SKM-1 (cell line): ENCODE data around the gene TBX21.

Experiments
- DNase-seq: peaks from one replicate; lab custom pipeline; 2025; ENCODE audit not compliant: unreplicated experiment; lab: John Stamatoyannopoulos, UW

TBX21 gene

DNA sequence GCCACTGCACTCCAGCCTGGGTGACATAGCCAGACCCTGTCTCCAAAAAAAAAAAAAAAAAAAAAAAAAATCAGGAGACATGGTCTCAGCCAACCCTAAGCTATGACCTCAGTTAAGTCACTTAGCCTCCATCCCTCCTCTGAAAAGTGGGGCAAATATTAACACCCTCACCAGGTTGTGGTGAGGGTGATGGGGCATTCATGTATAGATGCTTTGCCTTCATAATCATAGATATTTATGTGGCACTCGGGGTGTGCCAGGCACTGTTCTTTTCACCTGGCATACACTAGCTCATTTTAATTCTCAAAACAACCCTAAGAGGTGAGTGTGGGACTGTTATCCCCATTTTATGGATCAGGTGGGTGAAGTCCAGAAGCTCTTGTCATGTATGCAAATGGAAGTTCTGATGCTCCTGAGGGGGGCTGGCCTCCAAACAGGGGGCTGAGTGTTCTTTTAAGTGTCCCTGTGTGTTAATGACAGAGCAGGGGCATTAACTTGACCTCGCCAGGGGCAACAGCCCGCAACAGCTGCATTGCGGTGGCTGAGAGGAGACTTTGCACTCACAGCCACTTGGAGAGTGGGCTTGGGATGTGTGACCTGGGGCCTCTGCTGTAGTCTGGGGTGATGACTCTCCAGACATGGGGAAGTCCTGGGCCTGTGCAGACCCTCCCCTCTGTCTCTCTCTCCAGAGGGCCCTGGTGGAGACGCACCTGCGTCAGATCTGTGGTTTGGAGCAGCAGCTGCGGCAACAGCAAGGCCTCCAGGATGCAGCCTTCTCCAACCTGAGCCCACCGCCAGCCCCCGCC is 34.9 kb upstream of the TBX21 start:
- no peak for DNase-seq

DNA sequence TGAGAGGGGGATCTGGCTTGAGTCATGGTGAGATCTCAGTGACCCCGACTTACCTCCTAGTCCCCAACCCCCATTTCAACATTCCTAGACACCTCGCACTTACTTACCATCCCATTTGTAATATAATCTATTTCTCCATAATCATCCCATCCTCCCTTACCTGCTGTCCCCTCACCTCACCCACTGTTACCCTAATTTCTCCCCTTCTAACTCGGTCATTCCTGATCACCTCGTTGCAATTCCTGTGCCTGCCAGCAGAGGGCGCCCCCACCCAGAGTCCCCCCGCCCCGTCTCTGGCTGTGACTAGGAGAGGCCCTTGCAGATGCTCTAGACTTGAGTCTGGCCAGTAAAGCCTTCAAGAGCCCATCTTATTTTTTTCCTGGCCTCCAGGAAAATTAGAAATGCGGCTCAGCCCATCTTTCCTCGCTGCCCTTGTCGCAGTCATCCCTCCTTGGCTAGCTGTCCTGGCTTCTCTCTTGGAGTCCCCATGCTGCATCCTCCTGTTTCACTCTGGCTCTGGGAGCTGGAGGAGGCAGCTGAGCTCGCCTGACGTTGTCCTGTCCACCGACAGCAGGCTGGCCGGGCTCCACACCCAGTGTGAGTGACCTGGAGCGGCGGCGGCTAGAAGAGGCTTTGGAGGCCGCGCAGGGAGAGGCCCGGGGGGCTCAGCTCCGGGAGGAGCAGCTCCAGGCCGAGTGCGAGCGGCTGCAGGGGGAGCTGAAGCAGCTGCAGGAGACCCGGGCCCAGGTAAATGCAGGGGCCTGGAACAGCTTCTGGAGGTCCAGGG is 34.1 kb upstream of the TBX21 start:
- no peak for DNase-seq

DNA sequence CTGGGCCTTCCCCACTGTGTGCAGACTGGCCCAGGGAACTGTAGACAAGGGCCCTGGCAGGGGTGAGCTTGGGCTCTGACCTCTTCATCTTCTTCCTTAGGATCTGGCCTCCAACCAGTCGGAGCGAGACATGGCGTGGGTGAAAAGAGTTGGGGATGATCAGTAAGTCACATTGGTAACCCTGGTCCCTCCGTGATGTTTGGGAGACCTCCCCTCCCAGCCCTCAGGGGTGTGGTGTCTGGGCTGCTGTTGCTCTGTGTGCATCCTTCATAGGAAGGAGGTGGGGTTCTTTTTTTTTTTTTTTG is 33.5 kb upstream of the TBX21 start:
- no peak for DNase-seq

DNA sequence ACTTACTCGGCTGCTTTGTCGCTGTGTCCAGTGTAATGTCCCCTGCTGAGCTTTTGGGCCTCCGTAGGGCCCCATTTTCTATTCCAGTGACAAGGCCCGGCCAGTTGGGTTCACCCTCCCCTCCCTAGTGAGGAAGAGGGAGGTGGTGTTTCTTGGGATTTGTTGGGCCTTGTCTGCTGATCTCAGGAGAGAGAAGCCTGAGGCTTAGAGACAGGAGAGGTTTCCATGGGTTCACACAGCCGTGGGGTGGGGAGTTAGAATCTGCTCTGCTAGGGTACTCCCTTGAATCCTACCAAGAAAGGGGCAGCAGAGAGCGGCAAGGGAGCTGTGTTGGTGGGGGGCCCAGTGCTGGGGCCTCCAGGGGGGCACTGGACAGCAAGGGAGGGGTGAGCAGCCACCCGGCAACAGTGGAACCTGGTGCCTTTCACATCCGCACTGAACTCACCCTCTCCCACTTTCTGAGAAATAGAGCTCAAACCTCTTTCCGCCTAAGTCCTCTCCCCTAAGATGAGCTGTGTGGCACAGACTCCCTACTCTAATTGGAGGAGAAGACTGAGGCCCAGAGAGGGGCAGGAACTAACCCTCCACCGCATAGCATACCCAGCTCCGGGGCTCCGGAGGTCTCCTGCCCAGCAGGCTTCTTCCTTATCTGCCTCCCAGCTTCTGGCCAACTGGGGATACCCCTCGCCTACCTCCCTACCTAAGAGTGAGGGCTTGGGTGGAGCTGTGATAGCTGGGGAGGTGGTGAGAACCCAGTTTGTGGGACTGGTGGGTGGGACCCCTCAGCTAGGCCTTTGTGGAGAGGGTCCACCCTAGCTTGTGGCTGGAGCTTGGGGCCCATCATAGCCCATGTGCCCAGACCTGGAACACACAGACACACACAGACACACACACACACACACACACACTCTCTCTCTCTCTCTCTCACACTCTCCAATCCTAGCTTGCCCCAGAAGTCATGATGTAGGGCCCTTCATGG is 32.3 kb upstream of the TBX21 start:
- DNase-seq = no peak

DNA sequence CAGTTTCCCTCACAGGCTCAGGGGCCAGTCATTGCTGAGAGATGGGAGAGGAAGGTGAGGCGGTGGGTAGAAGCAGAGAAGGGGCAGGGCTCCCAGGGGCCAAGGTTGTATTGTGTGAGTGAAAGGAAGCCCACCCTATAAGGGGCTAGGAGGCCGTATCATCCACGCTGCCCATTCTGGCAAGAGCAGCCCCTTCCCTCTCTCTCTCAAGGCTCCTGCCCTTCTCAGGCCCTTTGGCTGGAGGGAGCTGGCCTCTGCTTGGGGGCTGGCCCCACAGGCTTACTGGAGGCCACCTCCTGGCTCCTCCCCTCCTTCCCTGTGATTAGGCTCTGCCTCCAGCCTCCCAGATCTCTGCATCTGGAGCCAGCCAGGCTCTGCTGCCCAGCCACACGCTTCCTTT is 31.4 kb upstream of the TBX21 start:
- DNase-seq = no peak

DNA sequence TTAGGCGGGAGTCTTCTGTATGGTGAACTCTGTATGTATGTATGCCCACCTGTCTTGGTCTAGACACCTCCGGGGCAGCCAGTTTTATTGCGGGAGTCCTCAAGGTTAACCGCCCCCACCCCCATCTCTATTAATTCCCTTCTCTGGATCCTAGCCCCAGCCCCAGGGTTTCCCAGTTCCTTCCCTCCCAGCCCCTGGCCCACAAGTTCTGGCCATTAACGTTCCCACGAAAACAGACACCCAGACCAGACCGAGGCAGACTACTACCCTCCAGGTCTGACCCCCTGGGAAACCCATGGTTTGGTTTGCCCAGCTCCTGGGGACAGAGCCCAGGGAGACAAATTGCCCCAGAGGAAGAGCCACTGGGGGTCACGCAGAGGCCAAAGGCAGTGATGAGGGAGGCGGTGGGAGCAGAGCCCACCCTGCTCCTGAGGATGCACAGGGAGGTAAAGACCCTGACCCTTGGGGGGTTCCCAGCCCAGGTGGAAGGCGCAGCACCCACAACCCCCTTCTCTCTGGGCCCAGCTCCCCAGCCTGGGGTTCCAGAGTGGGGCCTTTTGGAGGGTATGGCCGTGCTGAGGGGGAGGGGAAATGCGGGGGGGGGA is 30.5 kb upstream of the TBX21 start:
- DNase-seq = no peak

DNA sequence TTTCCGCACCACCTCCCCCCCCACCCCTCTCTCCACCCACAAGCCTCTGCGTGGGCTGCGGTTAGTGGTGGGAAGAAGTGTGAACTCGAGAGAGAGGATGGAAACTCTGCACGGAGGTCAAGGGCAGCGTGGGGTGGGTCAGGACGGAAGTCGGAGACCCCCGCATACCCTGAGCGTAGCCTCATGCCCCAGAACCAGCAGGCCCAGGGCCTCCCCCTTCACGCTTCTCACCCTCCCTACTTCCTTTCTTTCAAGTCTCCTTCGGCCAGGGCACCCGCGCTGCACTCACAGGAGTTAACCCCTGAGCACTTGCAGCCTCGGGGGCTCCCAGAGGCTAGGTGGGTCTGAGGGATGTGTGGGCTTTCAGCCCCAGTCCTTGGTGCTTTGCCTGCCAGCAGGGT is 29.8 kb upstream of the TBX21 start:
- DNase-seq = no peak

DNA sequence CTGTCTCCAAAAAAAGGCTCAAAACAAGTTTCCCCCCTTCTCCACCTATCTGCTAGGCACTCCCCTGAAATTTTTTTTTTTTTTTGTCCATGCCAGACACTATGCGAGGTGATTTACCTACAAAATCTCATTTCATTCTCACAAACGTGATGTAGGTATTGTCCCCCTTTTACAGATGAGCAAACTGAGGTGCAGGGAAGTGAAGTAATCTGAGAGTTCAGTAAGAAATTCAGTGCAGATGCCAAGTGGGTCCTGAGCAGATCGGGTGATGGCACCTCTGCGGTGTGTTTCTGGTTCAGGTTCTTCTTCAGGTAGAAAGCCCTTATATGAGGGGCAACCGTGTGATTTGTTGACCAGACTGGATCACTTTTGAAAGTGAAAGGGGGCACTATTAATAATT is 29.4 kb upstream of the TBX21 start:
- no peak for DNase-seq

DNA sequence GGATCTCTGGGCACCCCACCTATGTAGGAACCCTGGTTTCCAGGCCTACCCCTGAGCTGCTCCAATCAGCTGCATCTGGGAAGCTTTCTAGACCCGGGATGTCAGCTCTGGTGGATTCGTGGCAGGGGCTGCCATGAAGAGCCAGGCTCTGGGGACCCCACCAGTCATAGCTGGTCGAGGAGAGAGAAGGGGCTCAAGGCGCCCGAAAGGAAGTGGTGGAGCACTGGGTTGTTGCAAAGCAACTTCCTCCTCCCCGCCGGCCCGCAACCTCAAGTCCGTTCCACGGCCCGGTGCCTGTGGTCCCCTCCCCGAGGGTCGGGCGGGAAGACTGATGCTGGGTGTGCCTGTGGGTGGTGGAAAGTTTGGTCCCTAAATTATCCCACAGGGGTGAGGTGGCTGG is 28.9 kb upstream of the TBX21 start:
- DNase-seq = peak; percentile 21

DNA sequence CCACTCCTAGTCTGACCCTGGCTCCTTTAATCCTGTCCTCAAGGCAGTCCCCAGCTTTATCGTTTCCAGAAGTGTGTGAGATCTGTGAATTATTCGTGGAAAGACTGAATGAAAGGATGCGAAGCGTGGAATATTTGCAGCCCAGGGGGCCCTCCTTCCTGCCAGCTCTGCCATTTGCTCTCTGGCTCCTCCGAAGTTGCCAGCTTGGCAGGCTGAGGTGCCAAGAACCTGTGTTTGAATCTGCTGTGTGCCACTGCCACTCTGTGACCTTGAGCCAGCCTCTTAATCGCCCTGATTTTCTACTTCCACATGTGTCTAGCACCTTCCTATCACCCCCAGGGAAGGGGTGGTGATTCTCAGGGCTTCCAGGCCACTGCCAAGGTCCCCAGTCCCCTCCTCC is 28.3 kb upstream of the TBX21 start:
- no peak for DNase-seq

DNA sequence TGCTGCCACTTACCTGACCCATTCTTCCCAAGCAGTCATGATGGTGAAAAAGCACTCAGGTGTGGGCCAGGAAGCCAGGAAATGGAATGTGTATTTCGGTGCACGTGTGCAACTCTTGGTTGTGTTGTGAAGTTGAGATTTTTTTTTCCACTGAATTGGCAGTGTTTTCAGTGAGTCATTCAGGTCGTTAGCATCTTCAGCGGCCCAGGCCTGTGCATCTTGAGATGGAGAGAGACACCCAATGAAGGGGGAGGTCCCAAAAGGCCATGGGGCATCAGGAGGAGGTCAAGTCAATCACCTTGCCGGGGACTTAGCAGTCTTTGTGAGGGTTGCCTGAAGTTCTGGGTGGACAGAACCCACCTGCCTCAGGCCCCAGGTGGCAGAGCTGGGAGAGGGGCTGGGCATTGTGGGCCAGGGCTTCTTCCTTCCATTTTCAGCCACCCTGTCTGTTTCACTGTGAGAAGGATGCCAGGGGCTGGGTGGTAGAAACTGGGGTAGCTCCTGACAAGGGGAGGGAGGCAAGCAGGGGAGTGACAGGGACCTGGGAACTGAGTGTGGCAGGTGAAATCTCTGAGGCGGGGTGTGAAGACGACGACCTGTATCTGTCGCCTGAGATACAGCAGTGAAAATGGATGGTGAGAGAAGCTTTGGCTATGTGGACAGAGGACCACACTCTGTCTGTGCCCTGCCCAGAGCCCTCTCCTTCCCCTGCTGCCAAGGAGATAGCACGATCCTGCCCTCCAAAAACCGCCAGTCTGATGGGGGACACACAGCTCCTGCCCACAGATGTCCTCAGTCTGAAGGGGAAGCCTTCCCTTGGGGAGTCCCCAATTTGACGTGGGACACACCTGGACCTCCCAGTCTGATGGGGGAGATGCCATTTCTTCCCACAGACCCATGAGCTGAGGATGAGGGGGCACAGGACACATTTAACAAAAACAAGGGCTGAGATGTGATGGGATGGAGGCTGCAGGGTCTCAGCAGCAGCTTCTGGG is 27.2 kb upstream of the TBX21 start:
- DNase-seq = no peak

DNA sequence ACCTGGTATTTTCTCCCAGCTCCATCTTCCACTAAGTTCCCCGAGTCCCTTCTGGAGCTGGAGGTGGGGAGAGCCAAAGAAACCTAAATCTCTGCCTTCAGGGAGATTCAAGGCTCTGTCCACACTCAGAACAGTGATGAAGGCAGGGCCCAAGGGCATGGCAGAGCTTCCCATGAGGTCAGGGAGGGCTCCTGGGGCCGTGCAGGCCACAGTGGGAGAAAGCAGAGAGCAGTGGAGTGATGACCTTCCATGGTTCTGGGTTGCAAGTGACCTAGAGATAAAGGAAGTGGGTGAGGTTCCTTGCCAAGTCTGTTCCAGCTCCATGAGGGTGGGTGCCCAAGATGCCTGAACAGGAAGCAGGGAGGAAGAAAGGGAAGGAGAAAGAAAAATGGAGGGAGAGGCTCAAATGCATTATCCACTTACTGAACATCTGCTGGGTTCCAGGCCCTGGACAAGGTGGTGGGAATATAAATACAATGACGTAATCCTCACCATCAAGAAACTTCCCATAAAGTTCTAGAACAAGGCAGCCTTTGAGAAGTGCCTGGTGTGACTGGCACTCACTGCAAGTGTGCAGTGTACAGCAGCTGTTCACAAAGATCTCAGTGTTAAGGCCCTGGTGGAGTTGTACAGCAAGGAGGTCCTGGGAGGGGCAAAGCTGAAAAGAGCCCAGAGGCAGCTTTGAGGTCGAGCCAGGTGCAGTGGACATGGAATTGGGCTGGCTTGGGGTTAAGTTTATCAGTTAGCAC is 25.8 kb upstream of the TBX21 start:
- no peak for DNase-seq

DNA sequence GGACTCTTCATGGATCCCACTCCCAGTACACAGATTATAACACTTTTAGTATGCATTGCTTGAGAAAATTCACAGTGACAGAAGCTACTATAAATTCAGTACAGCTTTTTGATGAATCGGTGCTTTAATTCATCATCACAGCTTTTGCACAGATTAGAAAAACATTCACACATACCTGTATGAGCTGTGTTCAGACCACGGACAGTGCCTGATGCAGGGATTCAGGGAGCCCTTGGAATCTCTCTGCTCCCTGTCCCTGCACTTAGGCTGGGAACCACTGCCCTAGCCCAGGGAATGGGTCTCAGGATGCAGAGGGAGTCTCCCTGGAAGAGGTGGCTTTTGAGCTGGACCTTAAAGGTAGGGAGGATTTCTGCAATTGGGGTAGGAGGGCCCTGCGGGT is 25.2 kb upstream of the TBX21 start:
- no peak for DNase-seq

DNA sequence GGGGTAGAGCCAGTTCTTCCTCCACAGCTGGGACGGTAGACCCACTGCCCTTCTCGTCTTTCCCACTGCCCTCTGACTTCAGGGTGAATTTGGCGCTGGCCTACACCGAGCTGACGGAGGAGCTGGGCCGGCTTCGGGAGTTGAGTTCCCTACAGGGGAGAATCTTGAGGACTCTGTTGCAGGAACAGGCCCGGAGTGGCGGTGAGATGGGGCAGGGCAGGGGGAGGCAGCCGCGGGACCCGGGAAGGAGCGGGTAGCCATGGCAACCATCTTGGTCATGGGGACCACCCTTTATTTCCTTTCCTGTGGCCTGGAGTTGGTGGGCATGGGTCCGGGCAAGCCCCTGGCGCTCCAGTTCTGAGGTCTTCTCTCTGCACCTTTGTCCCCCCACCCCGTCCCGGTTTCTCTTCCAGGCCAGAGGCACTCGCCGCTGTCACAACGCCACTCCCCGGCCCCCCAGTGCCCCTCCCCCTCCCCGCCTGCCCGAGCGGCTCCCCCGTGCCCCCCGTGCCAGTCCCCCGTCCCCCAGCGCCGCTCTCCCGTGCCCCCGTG is 24.6 kb upstream of the TBX21 start:
- no peak for DNase-seq

DNA sequence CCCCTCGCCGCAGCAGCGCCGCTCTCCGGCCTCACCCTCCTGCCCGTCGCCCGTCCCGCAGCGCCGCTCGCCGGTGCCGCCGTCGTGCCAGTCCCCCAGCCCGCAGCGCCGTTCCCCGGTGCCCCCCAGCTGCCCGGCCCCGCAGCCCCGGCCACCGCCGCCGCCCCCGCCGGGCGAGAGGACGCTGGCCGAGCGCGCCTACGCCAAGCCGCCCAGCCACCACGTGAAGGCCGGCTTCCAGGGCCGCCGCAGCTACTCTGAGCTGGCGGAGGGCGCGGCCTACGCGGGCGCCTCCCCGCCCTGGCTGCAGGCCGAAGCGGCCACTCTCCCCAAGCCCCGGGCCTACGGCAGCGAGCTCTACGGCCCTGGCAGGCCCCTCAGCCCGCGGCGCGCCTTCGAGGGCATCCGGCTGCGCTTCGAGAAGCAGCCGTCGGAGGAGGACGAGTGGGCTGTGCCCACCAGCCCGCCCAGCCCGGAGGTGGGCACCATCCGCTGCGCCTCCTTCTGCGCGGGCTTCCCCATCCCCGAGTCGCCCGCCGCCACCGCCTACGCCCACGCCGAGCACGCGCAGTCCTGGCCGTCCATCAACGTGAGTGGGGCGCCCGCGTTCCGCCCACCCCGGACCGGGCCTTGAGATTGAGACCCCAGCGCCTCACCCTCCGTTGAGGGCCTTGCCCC is 24.0 kb upstream of the TBX21 start:
- no peak for DNase-seq

DNA sequence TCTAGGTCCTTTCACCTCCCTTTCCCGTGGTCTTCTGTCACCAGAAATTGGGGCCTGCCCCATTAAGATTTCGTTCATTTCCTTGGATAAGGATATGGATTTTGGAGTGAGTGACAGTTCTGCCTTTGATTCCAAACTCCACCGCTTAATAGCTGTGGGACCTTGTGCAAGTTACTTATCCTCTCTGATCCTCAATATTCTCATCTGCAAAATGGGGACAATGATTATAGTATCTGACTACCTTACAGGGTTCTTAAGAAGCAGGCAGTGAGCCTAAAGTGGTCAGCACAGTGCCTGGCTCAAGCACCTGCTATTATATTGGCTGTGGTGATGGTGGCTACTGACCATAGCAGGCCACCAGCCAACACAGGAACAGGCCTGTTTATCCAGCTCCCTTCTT is 23.4 kb upstream of the TBX21 start:
- no peak for DNase-seq

DNA sequence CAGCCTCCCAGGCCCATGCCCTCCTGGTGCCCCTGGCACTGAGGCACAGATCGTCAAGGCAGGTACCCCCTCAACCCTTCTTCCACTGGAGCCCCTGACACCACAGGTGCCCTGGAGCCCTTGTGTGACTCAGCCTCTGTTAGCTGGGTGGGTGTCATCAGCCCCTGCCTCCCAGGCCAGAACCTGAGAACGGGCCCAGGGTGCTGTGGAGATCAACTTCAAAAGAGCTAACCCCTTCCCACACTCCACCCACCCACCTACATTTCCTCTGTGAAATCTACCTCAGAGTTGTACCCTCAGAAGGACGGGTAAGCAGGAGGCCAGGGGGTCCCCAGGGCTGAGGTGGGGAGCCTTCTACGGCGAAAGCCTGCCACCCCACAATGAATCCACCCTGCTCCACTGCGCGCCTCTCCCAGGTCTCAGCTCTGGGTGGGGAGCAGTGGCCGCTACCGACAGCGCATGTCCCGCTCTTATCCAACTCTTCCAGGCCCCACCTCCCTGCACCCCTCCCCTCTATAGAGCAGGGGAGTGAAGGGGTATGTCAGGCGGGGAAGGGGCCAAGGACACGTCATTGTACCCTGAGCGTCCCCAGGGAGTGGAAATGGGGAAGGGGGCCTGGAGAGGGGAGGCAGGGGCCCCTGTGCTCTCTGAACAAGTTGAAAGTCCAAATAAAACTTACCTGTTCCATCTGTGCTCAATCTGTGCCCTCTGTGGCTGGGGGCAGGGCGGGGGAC is 21.5 kb upstream of the TBX21 start:
- no peak for DNase-seq
